T-cell (primary cell): ENCODE measurements around the gene PCDHGB5. TPM values are rescaled to one million over a fixed set of nuclear protein-coding genes. Genes with fewer than 3 reads are reported as not detected.
"Not testable (repeated sequence)": the region's sequence is repeated elsewhere in the genome, so short reads cannot be mapped to it uniquely, and the experiment has no call there.

ENCODE experiments used
- ATAC-seq, 4 experiments: fragments of 200-7000 bp in 3 of 4; fragments of 150-1000 bp in 1 of 4; cut with Tn5 transposase; replicated peaks in 1 of 4; 1 replicate in 3 of 4; 2 replicates in 1 of 4; pipeline ENCODE4 v1.10.0; 2021; ENCODE audit warnings: moderate library complexity in 3 of 4, mild to moderate bottlenecking in 2 of 4, moderate number of reproducible peaks in 1 of 4
- CTCF ChIA-PET, 2 donors: fragments of 300-600 bp; sonication (Branson Sonifier 250); formaldehyde crosslinking; loops; one replicate each; lab custom pipeline; 2022; ENCODE audit warnings: antibody characterized with exemption in 2 of 2; lab: Charles Lee
- POLR2A ChIA-PET, 2 donors: fragments of 300-600 bp; sonication (Branson Sonifier 250); formaldehyde crosslinking; loops; one replicate each; lab custom pipeline; 2022; ENCODE audit warnings: antibody characterized with exemption in 2 of 2; lab: Charles Lee
- DNase-seq, 35 experiments: peaks; one replicate each; pipeline versions ENCODE4 v3.0.0 to v3.0.0-alpha.2; 2013 to 2023
- H3K27ac ChIP-seq: one replicate; pipeline ENCODE4 v1.5.1; 2013; ENCODE audit warnings: low read length
- H3K27me3 ChIP-seq, 2 experiments: replicated peaks in 1 of 2; 1 replicate in 1 of 2; 2 replicates in 1 of 2; pipeline versions ENCODE4 v1.6.1 to v1.7.0; 2013; ENCODE audit warnings: low read length in 1 of 2, mixed read lengths in 1 of 2; ENCODE audit not compliant: control insufficient read depth in 2 of 2, insufficient read depth in 2 of 2; ENCODE audit errors: extremely low read depth in 1 of 2
- H3K36me3 ChIP-seq, 2 donors: 1 replicate in 1 of 2; 2 replicates in 1 of 2; pipeline versions ENCODE4 v1.6.1 to v1.7.0; 2013; ENCODE audit warnings: low read length in 1 of 2; ENCODE audit not compliant: control insufficient read depth in 2 of 2, insufficient read depth in 1 of 2; ENCODE audit errors: extremely low read depth in 1 of 2
- H3K4me1 ChIP-seq, 2 experiments: 1 replicate in 1 of 2; 2 replicates in 1 of 2; pipeline versions ENCODE4 v1.6.1 to v1.7.0; 2013; ENCODE audit warnings: low read length in 2 of 2, mixed read lengths in 1 of 2; ENCODE audit not compliant: insufficient read depth in 2 of 2, control insufficient read depth in 1 of 2; ENCODE audit errors: extremely low read depth in 1 of 2
- H3K4me3 ChIP-seq, 2 donors: 1 replicate in 1 of 2; 2 replicates in 1 of 2; pipeline versions ENCODE4 v1.5.1 to v1.7.0; 2013; ENCODE audit warnings: mild to moderate bottlenecking in 2 of 2, low read length in 1 of 2, moderate library complexity in 1 of 2; ENCODE audit not compliant: control insufficient read depth in 1 of 2; ENCODE audit errors: extremely low read depth in 1 of 2
- H3K9me3 ChIP-seq: 2 replicates; pipeline ENCODE4 v1.7.0; 2013
- H3K27ac Mint-ChIP-seq, 2 donors: one replicate each; pipeline ENCODE4 v1.8.0; 2020 to 2021; ENCODE audit warnings: mild to moderate bottlenecking in 2 of 2, mixed read lengths in 2 of 2
- H3K27me3 Mint-ChIP-seq, 2 donors: one replicate each; pipeline ENCODE4 v1.8.0; 2021 to 2022; ENCODE audit warnings: mixed read lengths in 2 of 2
- H3K36me3 Mint-ChIP-seq: one replicate; pipeline ENCODE4 v1.8.0; 2021; ENCODE audit warnings: mixed read lengths
- H3K4me1 Mint-ChIP-seq, 3 donors: one replicate each; pipeline ENCODE4 v1.8.0; 2020 to 2022; ENCODE audit warnings: mixed read lengths in 3 of 3, mild to moderate bottlenecking in 1 of 3
- H3K4me3 Mint-ChIP-seq, 3 donors: one replicate each; pipeline ENCODE4 v1.8.0; 2020 to 2022; ENCODE audit warnings: mild to moderate bottlenecking in 3 of 3, mixed read lengths in 3 of 3, moderate library complexity in 3 of 3
- H3K9me3 Mint-ChIP-seq, 3 donors: one replicate each; pipeline ENCODE4 v1.8.0; 2020 to 2022; ENCODE audit warnings: mixed read lengths in 3 of 3
- WGBS: methylation state at CpG from one replicate; pipeline ENCODE4 v1.1.5; 2013; ENCODE audit warnings: missing lambda C conversion rate; ENCODE audit not compliant: insufficient coverage; 5-methylcytosine and 5-hydroxymethylcytosine counted together
- total RNA-seq, 35 experiments: library from RNA in 6 of 35; stranded (reverse) in 6 of 35; fragments of 120-200 nt in 1 of 35; gene quantifications; one replicate each; pipeline versions ENCODE4 v1.2.1 to v1.2.4 and lab custom pipeline; 2013 to 2026

Gene PCDHGB5
- total RNA-seq, 5 donors from 2014 or later (not counting 1 experiment from before 2014, with no cell fraction given), result 0.26 to 0.96 (median 0.39) TPM

- WGBS, result 47% methylated on average over 2 of the region's 10 CpGs
- ATAC-seq, result no peak
- Histone ChIP-seq H3K27ac (no peak overlapping the region), H3K9me3 (peaks cover 12% of the 10 kb centered on the region), H3K27me3 (peaks cover 18 to 49% of the 10 kb centered on the region in 2 experiments), H3K4me1 (no peaks in the 10 kb centered on the region), H3K4me3 (peak overlapping the region in 1 of 2 donors; percentile 17), H3K36me3 (no peaks in the 10 kb centered on the region)
- Mint-ChIP-seq H3K36me3 (peaks cover 13% of the 10 kb centered on the region), H3K4me1 (no peaks in the 10 kb centered on the region), H3K27ac (no peak overlapping the region), H3K9me3 (peaks cover 8 to 47% (median 28%) of the 10 kb centered on the region in 3 donors), H3K27me3 (peaks cover 71 to 80% of the 10 kb centered on the region in 2 donors), H3K4me3 (no peak overlapping the region)
- CTCF ChIA-PET, result no interaction called here
- POLR2A ChIA-PET, result no interaction called here
- DNase-seq, result no peak
Observed at GRCh38 chr5:141388661-141389060, 9.1 kb upstream of the PCDHGB5 start.

GRCh38 chr5:141389153-141390042 lies 8.3 kb upstream of the PCDHGB5 start:
- H3K9me3 ChIP-seq, result peaks cover 13% of the 10 kb centered on the region
- no peak overlapping the region for H3K27ac ChIP-seq
- DNase-seq, result no peak
- H3K9me3 Mint-ChIP-seq, result peaks cover 13 to 53% (median 33%) of the 10 kb centered on the region in 3 donors
- H3K36me3 ChIP-seq, result no peaks in the 10 kb centered on the region
- H3K27me3 Mint-ChIP-seq, result peaks cover 72 to 80% of the 10 kb centered on the region in 2 donors
- no peak for ATAC-seq
- peak overlapping the region in 1 of 3 donors; percentile 27 for H3K4me3 Mint-ChIP-seq
- H3K27me3 ChIP-seq, result peaks cover 22 to 50% of the 10 kb centered on the region in 2 experiments
- 57% methylated on average over 77 of the region's 77 CpGs for WGBS
- H3K4me1 Mint-ChIP-seq, result no peaks in the 10 kb centered on the region
- H3K4me1 ChIP-seq, result no peaks in the 10 kb centered on the region
- H3K27ac Mint-ChIP-seq, result no peak overlapping the region
- ChIA-PET POLR2A (no interaction called here), CTCF (interaction anchor here in 1 of 2 donors (0.5 kb wide), 1 partner anchor 59 kb away, joined by 3 read pairs; the partner anchor contains the start of gene PCDHGA1)
- peaks cover 16% of the 10 kb centered on the region for H3K36me3 Mint-ChIP-seq
- H3K4me3 ChIP-seq, result peak overlapping the region in 1 of 2 donors; percentile 32

- H3K36me3 ChIP-seq, result no peaks in the 10 kb centered on the region
- no peak within 1 kb of the TSS for H3K27ac ChIP-seq
- 39% methylated on average over 30 of the region's 38 CpGs for WGBS
- Mint-ChIP-seq H3K4me1 (no peaks in the 10 kb centered on the region), H3K9me3 (peaks cover 13 to 39% (median 26%) of the 10 kb centered on the region in 3 donors), H3K27me3 (peaks cover 61 to 76% of the 10 kb centered on the region in 2 donors), H3K36me3 (peaks cover 9% of the 10 kb centered on the region), H3K4me3 (peak within 1 kb of the TSS in 2 of 3 donors; percentile 21 to 27), H3K27ac (peak within 1 kb of the TSS in 1 of 2 donors; percentile 46)
- H3K9me3 ChIP-seq, result peaks cover 7% of the 10 kb centered on the region
- DNase-seq (no peak), ATAC-seq (no peak)
- peaks cover 0 to under 1% of the 10 kb centered on the region in 2 experiments for H3K4me1 ChIP-seq
- H3K4me3 ChIP-seq, result peak within 1 kb of the TSS in 1 of 2 donors; percentile 25
- ChIA-PET CTCF (no interaction called here), POLR2A (interaction anchor here (0.6 to 0.7 kb wide), 2 partner anchors 62 to 574 kb away, joined by 3 to 9 read pairs; no protein-coding TSS in a partner anchor)
- peaks cover 29 to 51% of the 10 kb centered on the region in 2 experiments for H3K27me3 ChIP-seq
Observed at GRCh38 chr5:141392429-141393198, 5.1 kb upstream of the PCDHGB5 start, which contains the start of gene PCDHGA8. Gene PCDHGA8 (plus strand): TSS chr5:141392633. CDS start chr5:141392814, 181 bp downstream.

GRCh38 chr5:141393267-141393666 lies 4.5 kb upstream of the PCDHGB5 start:
- H3K4me3 Mint-ChIP-seq, result no peak overlapping the region
- POLR2A ChIA-PET, result interaction anchor here in 1 of 2 donors (0.6 kb wide), 1 partner anchor 63 kb away, joined by 9 read pairs; no protein-coding TSS in a partner anchor
- peaks cover 9% of the 10 kb centered on the region for H3K36me3 Mint-ChIP-seq
- DNase-seq (no peak), ATAC-seq (no peak)
- Histone ChIP-seq H3K36me3 (no peaks in the 10 kb centered on the region), H3K27me3 (peaks cover 28 to 53% of the 10 kb centered on the region in 2 experiments), H3K4me1 (peaks cover 0 to 3% of the 10 kb centered on the region in 2 experiments), H3K4me3 (no peak overlapping the region), H3K9me3 (peaks cover 6% of the 10 kb centered on the region), H3K27ac (no peak overlapping the region)
- no peaks in the 10 kb centered on the region for H3K4me1 Mint-ChIP-seq
- H3K27me3 Mint-ChIP-seq, result peaks cover 61 to 75% of the 10 kb centered on the region in 2 donors
- WGBS, result 51% methylated on average over 14 of the region's 21 CpGs
- H3K27ac Mint-ChIP-seq, result no peak overlapping the region
- CTCF ChIA-PET, result no interaction called here
- H3K9me3 Mint-ChIP-seq, result peaks cover 13 to 37% (median 25%) of the 10 kb centered on the region in 3 donors

DNA sequence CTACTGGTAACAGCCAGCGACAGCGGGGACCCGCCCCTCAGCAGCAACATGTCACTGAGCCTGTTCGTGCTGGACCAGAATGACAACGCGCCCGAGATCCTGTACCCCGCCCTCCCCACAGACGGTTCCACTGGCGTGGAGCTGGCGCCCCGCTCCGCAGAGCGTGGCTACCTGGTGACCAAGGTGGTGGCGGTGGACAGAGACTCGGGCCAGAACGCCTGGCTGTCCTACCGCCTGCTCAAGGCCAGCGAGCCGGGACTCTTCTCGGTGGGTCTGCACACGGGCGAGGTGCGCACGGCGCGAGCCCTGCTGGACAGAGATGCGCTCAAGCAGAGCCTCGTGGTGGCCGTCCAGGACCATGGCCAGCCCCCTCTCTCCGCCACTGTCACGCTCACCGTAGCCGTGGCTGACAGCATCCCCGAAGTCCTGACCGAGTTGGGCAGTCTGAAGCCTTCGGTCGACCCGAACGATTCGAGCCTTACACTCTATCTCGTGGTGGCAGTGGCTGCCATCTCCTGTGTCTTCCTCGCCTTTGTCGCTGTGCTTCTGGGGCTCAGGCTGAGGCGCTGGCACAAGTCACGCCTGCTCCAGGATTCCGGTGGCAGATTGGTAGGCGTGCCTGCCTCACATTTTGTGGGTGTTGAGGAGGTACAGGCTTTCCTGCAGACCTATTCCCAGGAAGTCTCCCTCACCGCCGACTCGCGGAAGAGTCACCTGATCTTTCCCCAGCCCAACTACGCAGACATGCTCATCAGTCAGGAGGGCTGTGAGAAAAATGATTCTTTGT lies 3.2 kb upstream of the PCDHGB5 start:
- CTCF ChIA-PET, result interaction anchor here in 1 of 2 donors (0.7 kb wide), 1 partner anchor 18 kb away, joined by 3 read pairs; the partner anchor contains the start of gene PCDHGA10
- POLR2A ChIA-PET, H3K36me3 ChIP-seq, H3K4me3 Mint-ChIP-seq, ATAC-seq, DNase-seq, H3K4me3 ChIP-seq, H3K27ac ChIP-seq, H3K27ac Mint-ChIP-seq, H3K4me1 Mint-ChIP-seq, H3K36me3 Mint-ChIP-seq, H3K4me1 ChIP-seq, H3K9me3 ChIP-seq: not testable (repeated sequence)
- Mint-ChIP-seq H3K27me3 (peaks cover 58 to 75% of the 10 kb centered on the region in 2 donors), H3K9me3 (peaks cover 9 to 36% (median 26%) of the 10 kb centered on the region in 3 donors)
- WGBS, result 45% methylated on average over 17 of the region's 53 CpGs
- H3K27me3 ChIP-seq, result peaks cover 33 to 51% of the 10 kb centered on the region in 2 experiments
